ENCODE data around the gene ATP2C2. TPM values are rescaled to one million over a fixed set of nuclear protein-coding genes. Genes with fewer than 3 reads are reported as not detected.
A peak's percentile ranks its signal among the peaks of the same experiment; 100 is the strongest.

Gene ATP2C2
- total RNA-seq, 2 donors from 2014 or later = 2.0 to 2.6 TPM

GRCh38 chr16:84369938-84370627, 1.7 kb downstream of the ATP2C2 start:
- Histone ChIP-seq H3K27ac (ENCODE audit: low read depth, low read length) (no peak overlapping the region), H3K27me3 (ENCODE audit: control insufficient read depth, insufficient read depth, low read length, poor library complexity, severe bottlenecking) (peaks cover 66% of the 10 kb centered on the region), H3K9me3 (ENCODE audit: control insufficient read depth, low read length) (no peaks in the 10 kb centered on the region), H3K4me1 (ENCODE audit: control insufficient read depth, insufficient read depth, low read length) (no peaks in the 10 kb centered on the region), H3K36me3 (ENCODE audit: control insufficient read depth, insufficient read depth, low read length) (no peaks in the 10 kb centered on the region), H3K4me3 (ENCODE audit: low read length) (no peak overlapping the region), H3K9ac (ENCODE audit: extremely low read depth, low read length, poor library complexity, severe bottlenecking) (no peak overlapping the region)
- peaks cover 5% of the 10 kb centered on the region for H3K4me1 Mint-ChIP-seq
- H3K36me3 Mint-ChIP-seq (ENCODE audit: low read depth) = no peaks in the 10 kb centered on the region
- no peaks in the 10 kb centered on the region for H3K9me3 Mint-ChIP-seq
- no peak overlapping the region for H3K27ac Mint-ChIP-seq
- no peak for DNase-seq
- TF ChIP-seq, protein P1, sequence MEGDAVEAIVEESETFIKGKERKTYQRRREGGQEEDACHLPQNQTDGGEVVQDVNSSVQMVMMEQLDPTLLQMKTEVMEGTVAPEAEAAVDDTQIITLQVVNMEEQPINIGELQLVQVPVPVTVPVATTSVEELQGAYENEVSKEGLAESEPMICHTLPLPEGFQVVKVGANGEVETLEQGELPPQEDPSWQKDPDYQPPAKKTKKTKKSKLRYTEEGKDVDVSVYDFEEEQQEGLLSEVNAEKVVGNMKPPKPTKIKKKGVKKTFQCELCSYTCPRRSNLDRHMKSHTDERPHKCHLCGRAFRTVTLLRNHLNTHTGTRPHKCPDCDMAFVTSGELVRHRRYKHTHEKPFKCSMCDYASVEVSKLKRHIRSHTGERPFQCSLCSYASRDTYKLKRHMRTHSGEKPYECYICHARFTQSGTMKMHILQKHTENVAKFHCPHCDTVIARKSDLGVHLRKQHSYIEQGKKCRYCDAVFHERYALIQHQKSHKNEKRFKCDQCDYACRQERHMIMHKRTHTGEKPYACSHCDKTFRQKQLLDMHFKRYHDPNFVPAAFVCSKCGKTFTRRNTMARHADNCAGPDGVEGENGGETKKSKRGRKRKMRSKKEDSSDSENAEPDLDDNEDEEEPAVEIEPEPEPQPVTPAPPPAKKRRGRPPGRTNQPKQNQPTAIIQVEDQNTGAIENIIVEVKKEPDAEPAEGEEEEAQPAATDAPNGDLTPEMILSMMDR (conservative IDR thresholded peaks at IDR 0.05) = no peak
- WGBS, 2 experiments (ENCODE audit: insufficient coverage in 1 of 2, insufficient read length in 1 of 2) = 78 to 85% methylated on average over 11 of the region's 11 CpGs
- H3K27me3 Mint-ChIP-seq (ENCODE audit: insufficient read depth) = peaks cover 44% of the 10 kb centered on the region
- no peak overlapping the region for H3K4me3 Mint-ChIP-seq

DNA sequence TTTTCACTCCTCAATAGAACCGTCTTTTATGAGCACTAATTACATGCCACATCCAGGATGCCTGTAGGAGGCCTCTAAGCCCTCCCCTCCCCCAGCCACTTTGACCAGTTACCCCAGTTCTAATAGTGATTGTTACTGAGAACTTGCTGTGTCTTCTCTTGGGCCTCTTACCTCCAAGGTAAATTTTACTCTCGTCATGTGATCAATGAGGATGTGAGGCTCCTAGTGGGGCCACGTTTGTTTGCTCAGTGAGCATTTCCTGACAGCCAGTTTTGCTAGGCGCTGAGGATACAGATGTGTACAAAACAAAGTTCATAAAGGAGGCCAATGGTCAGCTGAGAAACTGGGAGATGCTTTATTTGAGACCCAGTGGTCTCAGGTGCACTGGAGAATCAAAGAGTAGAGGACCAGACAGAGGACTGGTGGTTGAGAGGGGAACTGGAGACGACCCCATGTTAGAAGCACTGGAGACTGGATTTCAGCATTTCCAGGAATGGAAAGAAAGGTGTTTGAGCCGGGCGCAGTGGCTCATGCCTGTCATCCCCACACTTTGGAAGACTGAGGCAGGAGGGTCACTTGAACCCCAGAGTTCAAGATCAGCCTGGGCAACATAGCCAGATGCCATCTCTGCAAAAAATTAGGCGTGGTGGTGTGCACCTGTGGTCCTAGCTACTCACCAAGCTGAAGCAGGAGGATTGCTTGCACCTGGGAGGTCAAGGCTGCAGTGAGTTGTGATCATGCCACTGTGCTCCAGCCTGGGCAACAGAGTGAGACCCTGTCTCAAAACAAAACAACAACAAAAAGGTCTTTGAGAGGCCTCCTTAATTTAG, 2.6 kb downstream of the ATP2C2 start:
- H3K27me3 Mint-ChIP-seq (ENCODE audit: insufficient read depth) = peaks cover 43% of the 10 kb centered on the region
- TF ChIP-seq, protein P1 (conservative IDR thresholded peaks at IDR 0.05) = peak; percentile 24
- no peak for DNase-seq
- Histone ChIP-seq H3K4me3 (ENCODE audit: low read length) (no peak overlapping the region), H3K27ac (ENCODE audit: low read depth, low read length) (no peak overlapping the region), H3K4me1 (ENCODE audit: control insufficient read depth, insufficient read depth, low read length) (no peaks in the 10 kb centered on the region), H3K9me3 (ENCODE audit: control insufficient read depth, low read length) (no peaks in the 10 kb centered on the region), H3K27me3 (ENCODE audit: control insufficient read depth, insufficient read depth, low read length, poor library complexity, severe bottlenecking) (peaks cover 62% of the 10 kb centered on the region), H3K9ac (ENCODE audit: extremely low read depth, low read length, poor library complexity, severe bottlenecking) (no peak overlapping the region), H3K36me3 (ENCODE audit: control insufficient read depth, insufficient read depth, low read length) (no peaks in the 10 kb centered on the region)
- H3K4me1 Mint-ChIP-seq = peaks cover 5% of the 10 kb centered on the region
- H3K27ac Mint-ChIP-seq = no peak overlapping the region
- no peaks in the 10 kb centered on the region for H3K9me3 Mint-ChIP-seq
- H3K36me3 Mint-ChIP-seq (ENCODE audit: low read depth) = no peaks in the 10 kb centered on the region
- 82 to 86% methylated on average over 5 to 8 of the region's 8 CpGs for WGBS, 2 experiments (ENCODE audit: insufficient coverage in 1 of 2, insufficient read length in 1 of 2)
- H3K4me3 Mint-ChIP-seq = no peak overlapping the region

DNA sequence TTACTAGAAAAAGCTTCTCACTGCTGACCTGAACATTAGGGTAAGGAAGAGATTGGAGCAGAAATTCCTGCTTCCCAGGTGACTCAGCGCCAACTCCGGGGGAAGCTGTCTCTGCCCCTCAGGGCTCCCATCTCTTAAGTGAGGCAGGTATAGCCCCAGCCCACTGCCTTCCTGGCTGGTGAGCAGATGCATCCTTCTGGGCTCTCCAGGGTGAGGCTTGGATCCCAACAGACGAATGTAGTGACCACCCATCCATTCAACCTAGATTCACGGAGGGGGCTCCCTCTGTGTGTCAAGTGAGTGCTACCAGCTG, 3.2 kb downstream of the ATP2C2 start:
- H3K4me1 Mint-ChIP-seq = peaks cover 5% of the 10 kb centered on the region
- no peaks in the 10 kb centered on the region for H3K36me3 Mint-ChIP-seq (ENCODE audit: low read depth)
- H3K27ac Mint-ChIP-seq = no peak overlapping the region
- TF ChIP-seq, protein P1 (conservative IDR thresholded peaks at IDR 0.05) = no peak
- 83 to 86% methylated on average over 1 to 4 of the region's 4 CpGs for WGBS, 2 experiments (ENCODE audit: insufficient coverage in 1 of 2, insufficient read length in 1 of 2)
- no peaks in the 10 kb centered on the region for H3K9me3 Mint-ChIP-seq
- H3K4me1 ChIP-seq (ENCODE audit: control insufficient read depth, insufficient read depth, low read length) = no peaks in the 10 kb centered on the region
- no peaks in the 10 kb centered on the region for H3K36me3 ChIP-seq (ENCODE audit: control insufficient read depth, insufficient read depth, low read length)
- no peak overlapping the region for H3K4me3 Mint-ChIP-seq
- H3K9ac ChIP-seq (ENCODE audit: extremely low read depth, low read length, poor library complexity, severe bottlenecking) = no peak overlapping the region
- no peaks in the 10 kb centered on the region for H3K9me3 ChIP-seq (ENCODE audit: control insufficient read depth, low read length)
- H3K27ac ChIP-seq (ENCODE audit: low read depth, low read length) = no peak overlapping the region
- H3K27me3 Mint-ChIP-seq (ENCODE audit: insufficient read depth) = peaks cover 39% of the 10 kb centered on the region
- no peak overlapping the region for H3K4me3 ChIP-seq (ENCODE audit: low read length)
- peaks cover 57% of the 10 kb centered on the region for H3K27me3 ChIP-seq (ENCODE audit: control insufficient read depth, insufficient read depth, low read length, poor library complexity, severe bottlenecking)
- DNase-seq = no peak
